Activated naive CD4-positive, alpha-beta T cell (primary cell): ENCODE measurements around the gene ERN1.

Experiments
- DNase-seq, 4 experiments: peaks; one replicate each; lab custom pipeline; 2025; lab: John Stamatoyannopoulos, UW

Gene ERN1

DNA sequence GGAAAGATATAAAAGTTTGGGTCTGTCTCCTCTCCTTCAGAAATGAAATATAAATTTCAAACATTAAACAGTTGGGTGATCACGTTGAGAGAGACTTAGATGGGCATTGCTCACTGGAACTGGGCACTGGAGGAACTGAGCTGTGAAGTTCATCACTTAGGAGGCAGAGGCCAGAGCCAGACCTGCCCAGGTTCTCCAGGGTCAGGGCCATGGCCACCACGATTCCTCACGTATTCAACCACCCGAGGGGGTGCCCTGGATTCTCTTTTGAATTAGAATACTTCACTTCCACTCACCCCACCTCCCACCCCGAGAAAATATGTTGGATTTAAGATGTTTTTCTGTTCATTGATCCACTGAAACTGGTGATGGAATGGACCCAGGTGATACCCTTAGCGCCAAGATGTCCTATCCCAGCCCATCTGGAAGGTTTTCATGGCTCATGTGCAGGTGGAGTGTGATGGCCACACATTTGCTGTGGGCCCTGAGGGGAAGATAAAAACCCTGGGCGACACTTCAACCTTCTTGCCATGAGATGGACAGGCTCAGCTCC lies 125.7 kb downstream of the ERN1 start:
- DNase-seq = no peak

DNA sequence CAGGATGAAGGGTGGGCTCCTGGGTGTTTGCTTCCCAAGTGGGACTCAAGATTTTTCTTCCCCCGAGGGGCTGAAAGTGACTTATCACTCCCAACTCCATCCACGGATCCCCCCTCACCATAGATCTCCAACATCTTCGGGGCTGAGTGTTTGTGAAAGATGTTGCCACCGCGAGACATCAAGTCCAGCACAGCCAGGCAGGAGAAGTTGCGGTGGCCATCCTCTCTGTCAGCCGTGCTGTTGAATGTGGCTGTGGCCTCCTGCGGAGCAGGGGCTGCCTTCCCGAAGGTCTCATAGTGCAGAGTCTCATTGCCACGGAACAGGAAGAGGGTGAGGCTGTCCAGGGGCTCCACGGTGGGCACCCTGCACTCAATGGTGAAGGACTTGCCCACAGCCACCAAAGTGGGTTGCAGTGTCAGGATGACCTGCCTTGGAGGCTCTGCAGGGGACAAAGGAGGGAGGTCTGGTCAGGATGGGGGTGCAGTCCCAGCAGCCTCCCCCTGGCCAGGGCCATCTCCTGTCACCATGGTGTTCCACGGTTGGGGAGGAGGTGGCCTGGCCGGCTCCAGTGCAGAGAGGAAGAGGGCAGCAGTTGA lies 126.3 kb downstream of the ERN1 start:
- DNase-seq = no peak

GRCh38 chr17:64002658-64003525 lies 127.1 kb downstream of the ERN1 start:
- DNase-seq = no peak

GRCh38 chr17:64001763-64002529 lies 128.0 kb downstream of the ERN1 start:
- no peak for DNase-seq

DNA sequence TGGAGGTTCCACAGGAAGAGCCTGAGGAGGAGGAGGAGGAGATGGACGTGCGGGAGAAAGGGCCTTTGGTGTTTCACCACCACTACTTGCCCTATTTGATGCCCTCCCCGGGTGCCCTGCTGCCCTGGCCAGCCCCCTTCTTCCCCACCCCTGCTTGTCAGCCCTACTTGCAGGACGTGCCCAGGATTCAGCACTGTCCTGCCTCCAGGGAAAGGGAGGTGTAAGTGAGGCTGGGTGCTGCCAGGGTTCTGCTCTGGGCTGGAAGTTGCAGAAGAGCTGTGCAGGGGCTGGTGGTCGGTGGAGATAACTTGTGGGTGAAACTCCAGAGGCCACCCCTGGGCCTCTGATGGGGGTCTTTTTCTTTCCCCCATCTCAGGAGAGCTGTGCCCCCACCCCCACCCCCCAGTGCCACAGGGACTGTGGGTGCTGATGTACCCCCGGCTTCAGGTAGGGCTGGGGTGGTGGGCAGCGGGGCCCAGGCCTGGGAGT lies 128.8 kb downstream of the ERN1 start:
- DNase-seq = no peak

DNA sequence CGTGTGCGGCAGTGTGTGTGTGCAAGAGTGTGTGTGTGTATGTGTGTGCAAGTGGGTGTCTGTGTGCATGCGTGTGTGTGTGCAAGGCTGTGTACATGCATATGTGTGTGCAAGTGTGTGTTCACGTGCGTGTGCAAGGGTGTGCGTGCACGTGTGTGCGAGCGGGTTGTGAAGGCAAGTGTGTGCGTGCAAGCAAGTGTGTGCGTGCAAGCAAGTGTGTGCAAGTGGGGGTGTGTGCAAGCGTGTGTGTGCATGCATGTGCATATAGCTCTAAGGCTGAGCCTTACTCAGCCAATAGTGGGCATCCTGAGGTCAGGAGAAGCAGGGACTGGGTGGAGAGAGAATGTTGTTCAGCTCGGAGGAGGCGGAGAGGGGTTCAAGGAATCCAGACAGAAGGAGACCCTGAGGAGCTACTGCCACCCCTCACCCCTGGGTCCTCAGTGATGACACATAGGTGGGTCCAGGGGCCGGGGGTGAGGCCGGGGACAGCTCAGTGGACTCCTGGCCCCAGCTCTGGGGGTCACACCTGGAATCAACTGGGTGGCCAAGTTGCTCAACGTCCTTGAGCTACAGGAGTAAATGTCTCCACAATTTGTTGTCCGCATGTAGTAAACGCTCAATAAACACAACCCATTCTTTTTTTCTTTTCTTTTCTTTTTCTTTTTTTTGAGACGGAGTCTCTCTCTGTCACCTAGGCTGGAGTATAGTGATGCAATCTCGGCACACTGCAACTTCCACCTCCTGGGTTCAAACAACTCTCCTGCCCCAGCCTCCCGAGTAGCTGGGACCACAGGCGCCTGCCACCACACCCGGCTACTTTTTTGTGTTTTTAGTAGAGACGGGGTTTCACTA lies 130.0 kb downstream of the ERN1 start:
- no peak for DNase-seq

DNA sequence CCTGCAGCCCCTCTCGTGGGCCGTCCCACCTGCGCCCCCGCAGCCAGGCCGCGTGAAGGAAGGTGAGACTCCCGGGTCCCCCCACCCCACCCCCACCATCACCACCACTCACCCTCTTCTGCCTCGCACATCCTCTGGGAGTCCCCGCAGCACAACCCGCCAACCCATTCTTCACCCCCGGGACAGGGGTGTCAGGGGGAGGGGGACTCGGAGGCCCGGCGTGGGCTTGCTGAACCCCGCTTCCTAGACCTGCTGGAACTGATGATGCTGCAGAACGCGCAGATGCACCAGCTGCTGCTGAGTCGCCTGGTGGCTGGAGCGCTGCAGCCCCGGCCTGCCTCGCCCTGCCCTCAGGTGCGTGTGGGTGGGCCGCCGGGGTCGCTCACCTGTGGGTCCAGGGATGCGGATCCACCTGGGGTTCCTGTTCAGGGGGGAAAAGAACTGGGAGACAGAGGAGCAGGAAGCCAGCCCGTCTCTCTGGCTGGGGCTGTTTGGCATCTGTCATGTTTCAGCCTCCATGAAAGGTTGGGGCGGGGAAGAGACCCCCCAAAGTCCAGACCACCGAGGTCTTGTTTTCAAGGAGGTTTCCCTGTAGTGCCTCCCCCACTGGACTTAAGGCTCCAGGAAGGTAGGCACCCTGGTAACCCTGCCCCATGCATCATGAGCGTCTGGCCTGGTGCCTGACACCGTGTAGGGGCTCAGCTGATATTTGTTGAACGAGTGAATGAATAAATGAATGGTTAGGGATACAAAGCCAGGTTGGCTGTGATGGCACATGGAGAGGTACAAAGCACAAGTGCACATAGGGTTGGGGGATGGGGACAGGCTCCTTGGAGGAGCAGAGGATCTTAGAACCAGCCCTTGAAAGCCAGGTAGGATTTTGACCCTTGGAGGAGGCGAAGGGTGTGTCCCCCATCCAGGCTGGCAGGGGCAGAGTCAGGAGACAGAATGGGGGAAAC lies 130.9 kb downstream of the ERN1 start:
- no peak for DNase-seq

DNA sequence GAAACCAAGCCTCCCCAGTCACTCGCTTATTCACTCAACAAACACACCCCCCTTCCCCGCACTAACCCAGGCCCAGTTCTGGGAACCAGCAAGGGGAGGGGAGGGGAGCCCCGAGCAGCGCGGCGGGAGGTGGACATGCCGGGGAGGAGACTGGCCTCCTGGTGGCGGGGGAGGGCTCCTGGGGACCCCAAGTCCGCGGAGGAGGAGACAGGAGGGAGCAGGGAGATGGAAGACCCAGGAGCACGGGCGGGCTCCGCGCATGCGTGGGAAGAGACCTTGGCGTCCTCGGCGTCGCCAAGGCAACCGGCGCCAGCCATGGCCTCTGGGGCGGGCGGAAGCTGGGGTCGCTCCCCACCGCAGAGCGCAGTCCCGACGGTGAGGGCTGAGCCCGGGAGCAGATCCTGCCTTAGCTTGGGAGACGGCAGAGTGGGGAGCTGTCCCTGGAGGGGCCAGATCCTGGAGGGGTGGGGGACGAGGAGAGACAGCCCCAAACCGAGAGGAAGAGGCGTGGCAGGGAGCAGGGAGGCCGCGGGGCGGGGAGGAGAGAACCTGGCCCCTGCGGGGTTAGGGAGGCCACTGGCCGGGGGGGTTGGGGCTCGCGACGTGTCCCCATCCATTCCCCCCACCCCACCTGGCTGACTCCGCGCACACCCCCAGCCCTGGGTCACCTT lies 131.8 kb downstream of the ERN1 start, which contains the start of gene PRR29:
Gene PRR29, plus strand, starts transcription at position 302 of the 671 bp plus-strand sequence. Its CDS starts 14 bp downstream, at position 316.
- DNase-seq = peak in 3 of 4 experiments; percentile 23 to 60 (median 53)

GRCh38 chr17:63997341-63998048 lies 132.4 kb downstream of the ERN1 start:
- DNase-seq = no peak

GRCh38 chr17:63996430-63997182 lies 133.3 kb downstream of the ERN1 start:
- no peak for DNase-seq

DNA sequence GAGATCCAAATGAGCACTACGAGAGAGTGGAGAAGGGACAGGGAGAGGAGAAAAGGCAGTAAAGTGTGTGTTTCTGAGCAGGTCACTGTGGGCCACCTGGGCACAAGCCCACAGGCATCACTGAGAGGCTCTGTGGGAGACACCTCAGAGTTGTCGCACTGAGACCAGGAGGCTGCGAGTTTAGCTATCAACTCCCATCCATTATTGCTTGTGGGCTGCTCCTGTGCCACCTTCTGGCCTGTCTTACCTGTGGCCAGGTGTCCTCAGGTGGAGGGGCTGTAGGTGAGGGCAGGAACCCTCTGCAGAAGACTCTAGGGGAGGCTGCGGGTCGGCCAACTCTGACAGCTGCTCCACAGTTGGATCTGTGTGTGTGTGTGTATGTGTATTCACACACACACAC lies 134.3 kb downstream of the ERN1 start:
- DNase-seq = no peak

- DNase-seq = no peak
These were observed 136.5 kb downstream of the ERN1 start for GRCh38 chr17:63993368-63993985.

- DNase-seq = no peak
These were observed 138.3 kb downstream of the ERN1 start for GRCh38 chr17:63991611-63992010.

- DNase-seq = no peak
These were observed 140.2 kb downstream of the ERN1 start for GRCh38 chr17:63989622-63990345.
